GM21576 (cell line): ENCODE measurements around the gene TMEM44.

Source experiments
- ATAC-seq: cut with Tn5 transposase; IDR thresholded peaks from one replicate; pipeline ENCODE4 v1.9.1; 2021; ENCODE audit warnings: mild to moderate bottlenecking, moderate library complexity; ENCODE audit not compliant: unreplicated experiment

The TMEM44 gene, protein sequence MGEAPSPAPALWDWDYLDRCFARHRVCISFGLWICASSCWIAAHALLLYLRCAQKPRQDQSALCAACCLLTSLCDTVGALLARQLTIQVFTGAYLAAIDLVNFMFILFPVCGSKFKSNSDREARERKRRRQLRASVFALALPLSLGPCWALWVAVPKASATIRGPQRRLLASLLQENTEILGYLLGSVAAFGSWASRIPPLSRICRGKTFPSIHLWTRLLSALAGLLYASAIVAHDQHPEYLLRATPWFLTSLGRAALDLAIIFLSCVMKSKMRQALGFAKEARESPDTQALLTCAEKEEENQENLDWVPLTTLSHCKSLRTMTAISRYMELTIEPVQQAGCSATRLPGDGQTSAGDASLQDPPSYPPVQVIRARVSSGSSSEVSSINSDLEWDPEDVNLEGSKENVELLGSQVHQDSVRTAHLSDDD

DNA sequence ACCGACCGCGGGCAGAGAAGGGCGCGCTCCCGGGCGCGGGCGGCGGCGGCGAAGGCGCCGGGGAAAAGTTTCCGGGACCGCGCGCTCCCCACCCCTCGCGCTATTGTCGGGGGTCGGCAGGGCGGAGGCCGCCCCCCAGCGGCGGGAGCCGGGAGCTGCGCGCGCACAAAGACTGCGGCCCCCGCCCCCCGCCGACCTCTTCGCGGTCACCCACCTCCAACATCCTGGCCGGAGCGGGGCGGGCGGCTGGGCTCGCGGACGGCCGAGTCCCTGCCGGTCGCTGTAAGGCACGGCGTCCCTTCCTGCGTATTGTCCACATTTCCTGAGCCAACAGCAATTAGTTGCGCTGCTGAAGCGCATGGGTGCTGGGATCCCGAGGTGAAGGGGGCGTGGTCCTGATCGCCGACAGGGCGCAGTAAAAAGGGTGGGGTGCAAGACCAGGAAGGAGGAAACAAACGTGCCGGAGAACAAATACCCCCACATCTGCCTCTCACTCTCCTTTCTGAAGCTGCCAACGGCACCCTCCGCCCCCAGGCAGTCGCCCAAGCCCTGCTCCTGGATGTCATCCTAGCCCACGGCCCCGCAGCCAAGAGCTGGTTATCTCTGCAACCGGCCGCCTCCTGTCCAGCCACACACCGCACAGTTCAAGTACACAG is at the start of gene TMEM44:
Gene TMEM44, minus strand, starts transcription at position 71 of the 656 bp plus-strand sequence. CDS start 204 bp downstream, outside the sequence.
- peak; percentile 87 for ATAC-seq

DNA sequence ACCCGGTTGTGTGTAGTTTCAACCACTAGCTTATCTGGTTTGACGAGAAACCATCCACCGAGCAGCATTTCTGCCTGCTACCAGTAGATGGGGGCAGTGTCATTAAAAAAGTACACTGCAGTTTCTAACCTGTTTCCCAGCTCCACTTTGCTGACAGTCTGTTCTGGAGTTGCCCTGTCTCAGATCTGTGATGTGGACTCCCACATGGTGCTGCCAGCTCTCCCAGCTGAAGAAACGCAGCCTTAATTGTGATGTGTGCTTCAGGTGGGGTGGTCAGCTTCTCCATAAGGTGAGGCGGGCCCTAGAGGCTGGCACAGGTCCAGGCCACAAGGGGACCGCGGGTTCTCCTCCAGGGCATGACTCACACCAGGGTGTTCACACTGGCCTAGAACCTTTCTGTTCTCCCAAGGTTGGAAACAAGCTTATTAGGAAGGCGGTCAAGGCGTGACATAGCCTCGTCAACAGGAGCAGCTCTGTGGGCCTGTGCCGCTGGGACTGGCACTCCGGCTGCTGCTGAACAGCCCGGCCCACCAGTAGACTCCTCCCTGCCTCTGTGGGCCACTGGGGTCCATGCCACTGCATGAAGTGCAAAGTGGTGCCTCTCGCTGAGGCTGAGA is 49.6 kb upstream of the TMEM44 start:
- ATAC-seq, result peak; percentile 37

GRCh38 chr3:194682189-194682693 is 49.0 kb upstream of the TMEM44 start:
- no peak for ATAC-seq

GRCh38 chr3:194680888-194681615 is 47.8 kb upstream of the TMEM44 start:
- ATAC-seq, result no peak

GRCh38 chr3:194676471-194676870 is 43.3 kb upstream of the TMEM44 start:
- no peak for ATAC-seq

- no peak for ATAC-seq
Measured at GRCh38 chr3:194675680-194676079, 42.5 kb upstream of the TMEM44 start.

- ATAC-seq, result no peak
Measured at GRCh38 chr3:194675081-194675640, 41.9 kb upstream of the TMEM44 start.

DNA sequence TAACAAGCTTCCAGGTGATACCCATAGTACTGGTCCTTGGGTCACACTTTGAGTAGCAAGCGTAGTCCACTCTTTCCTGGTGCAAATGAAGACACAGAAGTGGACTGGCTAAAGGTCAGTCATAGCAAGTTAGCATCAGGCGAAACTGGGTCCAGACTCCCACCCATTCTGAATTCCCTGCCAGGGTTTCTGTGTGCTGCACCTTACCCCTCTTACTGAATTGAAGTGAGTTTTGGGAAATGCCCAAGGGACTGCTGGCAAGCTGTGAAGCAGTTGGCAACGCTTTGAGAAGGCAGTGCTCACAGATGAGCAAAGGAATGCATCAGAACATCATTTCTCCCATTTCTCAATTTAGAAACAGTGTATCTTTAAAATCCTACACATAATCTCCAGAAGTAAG is 40.5 kb upstream of the TMEM44 start:
- no peak for ATAC-seq

DNA sequence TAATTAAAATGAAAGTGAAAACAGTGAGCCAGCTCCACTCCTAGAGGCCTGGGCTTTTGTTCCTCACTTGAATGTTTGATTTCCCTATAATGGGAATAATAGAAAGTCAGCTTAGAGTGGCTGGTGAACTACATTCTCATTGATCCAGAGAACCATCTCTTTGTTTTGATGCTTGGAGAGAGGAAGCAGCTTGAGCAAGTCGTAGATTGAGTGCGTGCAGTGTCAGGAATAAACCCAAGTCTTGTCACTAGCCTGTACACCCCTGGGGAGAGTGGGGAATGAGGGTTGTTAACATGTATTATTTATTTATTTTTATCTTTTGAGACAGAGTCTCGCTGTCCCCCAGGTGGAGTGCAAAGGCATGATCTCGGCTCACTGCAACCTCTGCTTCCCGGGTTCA is 39.7 kb upstream of the TMEM44 start:
- no peak for ATAC-seq

DNA sequence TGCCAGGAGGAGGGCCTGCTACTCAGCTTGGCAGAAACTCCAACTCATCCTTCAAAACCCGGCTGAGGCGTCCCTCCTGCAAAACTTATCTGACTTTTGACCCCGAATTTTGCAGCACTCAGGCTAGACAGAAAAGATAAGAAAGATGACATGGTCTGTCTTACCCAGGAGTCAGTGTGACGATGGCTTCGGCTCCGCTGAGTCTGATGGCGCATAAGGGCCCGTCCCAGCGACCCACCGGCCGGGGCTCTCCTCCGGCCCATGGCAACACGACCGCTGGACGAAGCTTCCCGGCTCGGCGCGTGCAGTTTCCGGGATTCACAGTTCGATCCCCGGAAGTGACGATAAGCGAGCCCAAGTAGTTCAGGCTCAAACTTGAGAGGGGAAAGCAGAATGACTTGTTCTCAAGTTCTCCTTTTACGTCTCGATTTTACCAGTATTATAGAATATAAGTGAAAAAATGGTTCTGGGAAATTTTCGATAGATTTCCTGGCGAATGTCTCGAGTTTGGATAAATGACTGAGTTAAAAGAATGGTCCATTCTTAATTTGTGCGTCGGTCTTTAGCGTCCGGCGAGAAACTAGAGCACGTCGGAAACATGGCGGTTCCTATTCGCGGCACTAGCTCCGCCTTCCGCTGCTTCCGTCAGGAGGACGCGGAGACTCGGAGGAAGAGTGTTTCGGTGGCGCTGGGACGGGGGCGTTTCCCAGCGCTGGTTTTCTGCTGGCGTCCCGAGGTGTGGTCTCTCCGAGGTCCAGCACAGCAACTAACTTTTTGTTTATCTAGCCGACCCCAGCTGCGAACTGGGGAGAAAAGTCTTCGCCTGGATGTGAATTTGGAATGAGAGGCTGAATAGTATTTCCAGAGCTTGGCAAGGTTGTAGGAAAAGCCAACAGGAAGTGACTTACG is 38.9 kb upstream of the TMEM44 start, which contains the start of gene LSG1:
Gene LSG1, minus strand, starts transcription at position 292 of the 909 bp plus-strand sequence. Its CDS starts 29 bp downstream, at position 263.
- ATAC-seq, result peak; percentile 80

DNA sequence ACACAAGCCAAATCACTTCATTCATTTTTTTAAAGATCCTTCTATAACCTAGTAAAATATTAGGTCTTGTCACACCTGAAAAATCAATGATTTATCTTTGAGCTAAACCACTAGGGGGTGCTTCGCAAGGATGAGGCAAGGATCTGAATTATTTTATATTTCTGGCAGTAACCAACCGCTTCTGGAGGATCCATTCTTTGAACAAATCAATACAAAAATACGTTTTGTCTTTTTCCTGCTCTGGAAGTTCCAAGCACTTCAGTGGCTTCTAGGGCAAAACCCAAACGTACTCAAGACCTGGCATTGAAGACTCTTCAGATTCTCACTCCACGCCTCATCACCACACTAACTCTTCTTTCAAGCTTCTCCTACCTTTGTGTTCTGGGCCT is 38.3 kb upstream of the TMEM44 start:
- ATAC-seq, result peak; percentile 20

DNA sequence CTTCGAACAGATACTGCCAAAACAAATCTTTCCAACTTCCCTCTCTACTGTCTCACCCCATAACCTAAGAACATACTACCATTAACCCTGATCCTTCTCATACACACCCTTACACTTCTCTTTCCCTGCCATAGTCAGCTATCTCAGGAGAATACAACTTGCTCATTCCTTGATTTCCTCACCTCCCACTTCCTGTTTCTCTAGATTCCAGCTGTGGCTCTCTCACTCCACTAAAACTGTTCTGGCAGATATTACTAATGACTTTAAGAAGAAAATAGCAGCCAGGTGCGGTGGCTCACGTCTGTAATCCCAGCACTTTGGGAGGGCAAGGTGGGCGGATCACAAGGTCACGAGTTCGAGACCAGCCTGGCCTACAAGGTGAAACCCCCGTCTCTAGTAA is 34.1 kb upstream of the TMEM44 start:
- ATAC-seq, result no peak

- no peak for ATAC-seq
Measured at GRCh38 chr3:194664857-194665256, 31.6 kb upstream of the TMEM44 start.

DNA sequence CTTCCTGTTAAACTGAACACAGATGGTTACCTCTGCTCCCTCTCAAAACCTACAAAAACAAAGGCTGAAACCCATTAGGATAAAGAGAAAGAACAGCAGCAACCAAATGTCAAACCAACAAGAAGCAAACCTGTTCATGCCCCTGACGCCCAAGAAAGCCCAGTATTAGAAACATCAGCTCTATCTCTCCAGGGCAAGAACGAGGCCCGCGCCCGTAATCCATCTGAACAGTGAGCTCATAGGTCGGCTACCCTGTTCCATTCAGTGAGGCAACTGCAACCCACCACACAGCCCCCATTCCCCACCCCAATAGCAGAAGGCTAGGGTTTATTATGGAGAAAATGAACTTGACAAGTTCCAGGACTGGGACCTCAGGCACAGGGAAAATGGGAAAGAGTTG is 28.7 kb upstream of the TMEM44 start:
- ATAC-seq, result no peak

- ATAC-seq, result no peak
Measured at GRCh38 chr3:194661374-194661773, 28.2 kb upstream of the TMEM44 start.

GRCh38 chr3:194659778-194660177 is 26.6 kb upstream of the TMEM44 start:
- no peak for ATAC-seq

GRCh38 chr3:194658477-194659242 is 25.4 kb upstream of the TMEM44 start:
- no peak for ATAC-seq

DNA sequence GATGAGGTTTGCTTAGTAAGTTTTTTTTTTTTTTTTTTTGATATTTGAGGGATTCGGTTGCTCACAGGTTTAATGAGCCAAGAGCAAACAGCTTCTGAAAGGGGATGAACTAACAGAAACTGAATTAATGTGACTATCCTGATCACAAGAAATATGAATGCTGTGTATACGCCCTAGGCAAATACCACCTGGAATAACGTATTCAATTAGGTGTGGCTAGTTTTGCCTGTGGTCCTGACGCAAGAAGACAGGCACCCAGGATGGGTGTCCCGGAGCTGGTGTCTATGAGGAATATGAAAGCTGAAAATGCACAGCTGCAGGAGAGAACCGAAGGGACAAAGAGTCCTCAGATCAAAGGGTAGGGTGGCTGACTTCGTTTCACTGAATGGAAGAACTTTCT is 24.2 kb upstream of the TMEM44 start:
- no peak for ATAC-seq

DNA sequence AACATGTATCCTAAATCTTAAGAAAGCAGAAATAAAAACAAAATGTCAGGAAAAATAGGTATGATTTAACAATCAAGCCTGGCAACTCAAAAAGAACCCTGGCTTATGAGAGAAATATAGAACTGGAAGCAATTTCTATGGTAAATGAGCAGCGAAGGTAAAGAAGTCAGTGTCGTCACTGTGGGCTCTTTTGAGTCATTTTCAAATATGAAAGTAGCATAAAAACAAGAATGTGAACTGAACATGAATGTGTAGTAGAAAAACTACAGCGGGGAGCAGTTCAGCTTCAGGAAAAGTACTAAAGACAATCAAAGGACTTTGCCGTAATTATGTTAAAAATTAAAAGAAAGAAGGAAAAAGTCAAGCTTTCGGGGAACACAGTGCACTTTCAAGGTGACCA is 21.2 kb upstream of the TMEM44 start:
- ATAC-seq, result peak; percentile 43
